Smooth muscle cell (in vitro differentiated cells): ENCODE data around the gene CYP4F22. TPM values are rescaled to one million over a fixed set of nuclear protein-coding genes. Genes with fewer than 3 reads are reported as not detected.

ENCODE experiments used
- DNase-seq: peaks from one replicate; lab custom pipeline; 2025; ENCODE audit not compliant: unreplicated experiment; lab: John Stamatoyannopoulos, UW
- H2AFZ ChIP-seq: fragments of 200-600 bp; sonication (generic); 2 replicates; pipeline ENCODE4 v1.6.0; 2016; ENCODE audit warnings: antibody characterized with exemption, low read depth, mild to moderate bottlenecking
- H3F3A ChIP-seq: fragments of 200-600 bp; sonication (generic); 2 replicates; pipeline ENCODE4 v1.6.0; 2017; ENCODE audit warnings: antibody characterized with exemption, low read depth
- H3K27ac ChIP-seq: fragments of 200-600 bp; sonication (generic); 2 replicates; pipeline ENCODE4 v1.5.1; 2016; ENCODE audit warnings: low read depth, mild to moderate bottlenecking
- H3K27me3 ChIP-seq: fragments of 200-600 bp; sonication (generic); 2 replicates; pipeline ENCODE4 v1.6.1; 2016; ENCODE audit warnings: low read depth, mild to moderate bottlenecking
- H3K36me3 ChIP-seq: fragments of 200-600 bp; sonication (generic); 2 replicates; pipeline ENCODE4 v1.5.1; 2016; ENCODE audit warnings: low read depth
- H3K4me1 ChIP-seq: fragments of 200-600 bp; sonication (generic); 2 replicates; pipeline ENCODE4 v1.5.1; 2016; ENCODE audit warnings: low read depth
- H3K4me2 ChIP-seq: fragments of 200-600 bp; sonication (generic); 2 replicates; pipeline ENCODE4 v1.6.0; 2016; ENCODE audit warnings: mild to moderate bottlenecking
- H3K4me3 ChIP-seq: fragments of 200-600 bp; sonication (generic); 2 replicates; pipeline ENCODE4 v1.5.1; 2016; ENCODE audit warnings: mild to moderate bottlenecking
- H3K79me2 ChIP-seq: fragments of 200-600 bp; sonication (generic); 2 replicates; pipeline ENCODE4 v1.6.0; 2016; ENCODE audit warnings: low read depth, mild to moderate bottlenecking
- H3K9ac ChIP-seq: fragments of 200-600 bp; sonication (generic); 2 replicates; pipeline ENCODE4 v1.6.0; 2016; ENCODE audit warnings: low read depth
- H3K9me3 ChIP-seq: fragments of 200-600 bp; sonication (generic); replicated peaks from 2 replicates; pipeline ENCODE4 v1.5.1; 2016; ENCODE audit warnings: low read depth
- H4K20me1 ChIP-seq: fragments of 200-600 bp; sonication (generic); 2 replicates; pipeline ENCODE4 v1.6.0; 2016; ENCODE audit warnings: low read depth
- WGBS: methylation state at CpG from one replicate; pipeline ENCODE4 v1.1.7; 2016; ENCODE audit warnings: low lambda C conversion rate; 5-methylcytosine and 5-hydroxymethylcytosine counted together
- polyA plus RNA-seq: library from polyadenylated mRNA; unstranded; fragments of >200 nt; fragmentation: Nextera tagmentation; extraction: Ambion mirVana; gene quantifications from 2 replicates; pipeline ENCODE4 v1.2.1, GENCODE V29; 2016
- total RNA-seq: library from RNA; depleted of rRNA; stranded (reverse); fragments of >200 nt; gene quantifications from 2 replicates; pipeline ENCODE4 v1.2.3, GENCODE V29; 2014
- TF ChIP-seq, protein P1 (sequence below): fragments of 200-600 bp; sonication (generic); IDR thresholded peaks from 2 replicates; pipeline ENCODE4 v1.5.1; 2017; ENCODE audit warnings: borderline replicate concordance, mild to moderate bottlenecking, antibody characterized with exemption; ENCODE audit not compliant: insufficient read depth, poor library complexity, severe bottlenecking

The CYP4F22 gene
- total and polyA plus RNA-seq, 2 experiments from 2014 or later = not detected

DNA sequence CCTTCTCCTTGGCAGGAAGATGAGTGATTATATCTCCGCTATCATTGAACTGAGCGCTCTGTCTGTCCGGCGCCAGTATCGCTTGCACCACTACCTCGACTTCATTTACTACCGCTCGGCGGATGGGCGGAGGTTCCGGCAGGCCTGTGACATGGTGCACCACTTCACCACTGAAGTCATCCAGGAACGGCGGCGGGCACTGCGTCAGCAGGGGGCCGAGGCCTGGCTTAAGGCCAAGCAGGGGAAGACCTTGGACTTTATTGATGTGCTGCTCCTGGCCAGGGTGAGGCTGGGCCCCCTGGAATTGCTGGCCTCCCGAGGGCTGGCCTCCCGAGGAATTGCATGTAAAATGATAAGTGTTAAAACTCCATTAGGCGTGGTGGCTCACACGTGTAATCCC is 32.1 kb downstream of the CYP4F22 start:
- DNase-seq = no peak
- Histone ChIP-seq H3K4me2 (no peak overlapping the region), H3K27me3 (no peaks in the 10 kb centered on the region), H3K79me2 (no peaks in the 10 kb centered on the region), H3K9ac (no peak overlapping the region), H3K36me3 (no peaks in the 10 kb centered on the region), H4K20me1 (no peaks in the 10 kb centered on the region), H3K4me1 (no peaks in the 10 kb centered on the region), H3K27ac (no peak overlapping the region), H2AFZ (no peak overlapping the region), H3K4me3 (no peak overlapping the region), H3K9me3 (no peaks in the 10 kb centered on the region), H3F3A (no peaks in the 10 kb centered on the region)
- 83% methylated on average over 20 of the region's 20 CpGs for WGBS
- TF ChIP-seq, protein P1, sequence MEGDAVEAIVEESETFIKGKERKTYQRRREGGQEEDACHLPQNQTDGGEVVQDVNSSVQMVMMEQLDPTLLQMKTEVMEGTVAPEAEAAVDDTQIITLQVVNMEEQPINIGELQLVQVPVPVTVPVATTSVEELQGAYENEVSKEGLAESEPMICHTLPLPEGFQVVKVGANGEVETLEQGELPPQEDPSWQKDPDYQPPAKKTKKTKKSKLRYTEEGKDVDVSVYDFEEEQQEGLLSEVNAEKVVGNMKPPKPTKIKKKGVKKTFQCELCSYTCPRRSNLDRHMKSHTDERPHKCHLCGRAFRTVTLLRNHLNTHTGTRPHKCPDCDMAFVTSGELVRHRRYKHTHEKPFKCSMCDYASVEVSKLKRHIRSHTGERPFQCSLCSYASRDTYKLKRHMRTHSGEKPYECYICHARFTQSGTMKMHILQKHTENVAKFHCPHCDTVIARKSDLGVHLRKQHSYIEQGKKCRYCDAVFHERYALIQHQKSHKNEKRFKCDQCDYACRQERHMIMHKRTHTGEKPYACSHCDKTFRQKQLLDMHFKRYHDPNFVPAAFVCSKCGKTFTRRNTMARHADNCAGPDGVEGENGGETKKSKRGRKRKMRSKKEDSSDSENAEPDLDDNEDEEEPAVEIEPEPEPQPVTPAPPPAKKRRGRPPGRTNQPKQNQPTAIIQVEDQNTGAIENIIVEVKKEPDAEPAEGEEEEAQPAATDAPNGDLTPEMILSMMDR = no peak

DNA sequence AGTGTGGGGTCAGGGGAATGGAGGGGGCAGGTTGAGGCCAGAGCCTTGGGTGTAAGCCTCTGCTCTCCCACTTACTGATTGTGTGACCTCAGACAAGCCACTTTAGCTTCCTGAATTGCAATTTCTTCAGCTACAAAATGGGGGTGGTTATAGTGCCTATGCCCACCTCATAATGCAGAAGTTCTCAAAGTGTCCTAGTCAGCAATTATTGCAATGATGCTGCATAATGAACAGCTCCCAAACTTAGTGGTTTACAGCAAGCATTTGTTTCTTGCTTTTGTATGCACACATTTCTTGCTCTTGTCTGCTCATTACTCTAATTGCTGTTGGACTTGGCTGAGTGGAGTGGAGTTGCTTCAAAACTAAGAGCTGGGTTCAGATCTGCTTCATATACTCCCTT is 36.0 kb downstream of the CYP4F22 start:
- Histone ChIP-seq H3K36me3 (no peaks in the 10 kb centered on the region), H2AFZ (no peak overlapping the region), H3K4me1 (no peaks in the 10 kb centered on the region), H4K20me1 (no peaks in the 10 kb centered on the region), H3K9ac (no peak overlapping the region), H3K4me2 (no peak overlapping the region), H3K79me2 (no peaks in the 10 kb centered on the region), H3K4me3 (no peak overlapping the region), H3K27ac (no peak overlapping the region), H3F3A (no peaks in the 10 kb centered on the region), H3K27me3 (no peaks in the 10 kb centered on the region), H3K9me3 (no peaks in the 10 kb centered on the region)
- no peak for DNase-seq
- TF ChIP-seq, protein P1 = no peak

DNA sequence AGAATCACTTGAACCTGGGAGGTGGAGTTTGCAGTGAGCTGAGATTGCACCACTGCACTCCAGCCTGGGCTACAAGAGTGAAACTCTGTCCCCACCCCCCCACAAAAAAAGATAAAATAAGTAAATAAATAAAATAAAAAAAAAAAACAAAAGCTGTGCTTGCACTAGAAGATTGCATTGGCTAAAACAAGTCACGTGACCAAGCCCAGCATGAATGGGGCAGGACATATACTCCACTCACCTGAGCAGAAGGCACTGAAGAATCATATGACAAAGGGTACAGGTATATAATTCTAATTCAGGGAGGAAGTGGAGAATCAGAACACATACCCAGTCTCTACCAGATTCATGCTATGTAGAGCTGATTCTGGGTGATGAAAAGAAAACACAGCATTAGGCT is 36.6 kb downstream of the CYP4F22 start:
- Histone ChIP-seq H3K4me2 (no peak overlapping the region), H3K9ac (no peak overlapping the region), H3K79me2 (no peaks in the 10 kb centered on the region), H3K4me3 (no peak overlapping the region), H3K27ac (no peak overlapping the region), H4K20me1 (no peaks in the 10 kb centered on the region), H3K36me3 (no peaks in the 10 kb centered on the region), H3K9me3 (no peaks in the 10 kb centered on the region), H3K4me1 (no peaks in the 10 kb centered on the region), H3F3A (no peaks in the 10 kb centered on the region), H2AFZ (no peak overlapping the region), H3K27me3 (no peaks in the 10 kb centered on the region)
- DNase-seq = no peak
- TF ChIP-seq, protein P1 = no peak
- 80% methylated on average over 1 of the region's 1 CpG for WGBS

DNA sequence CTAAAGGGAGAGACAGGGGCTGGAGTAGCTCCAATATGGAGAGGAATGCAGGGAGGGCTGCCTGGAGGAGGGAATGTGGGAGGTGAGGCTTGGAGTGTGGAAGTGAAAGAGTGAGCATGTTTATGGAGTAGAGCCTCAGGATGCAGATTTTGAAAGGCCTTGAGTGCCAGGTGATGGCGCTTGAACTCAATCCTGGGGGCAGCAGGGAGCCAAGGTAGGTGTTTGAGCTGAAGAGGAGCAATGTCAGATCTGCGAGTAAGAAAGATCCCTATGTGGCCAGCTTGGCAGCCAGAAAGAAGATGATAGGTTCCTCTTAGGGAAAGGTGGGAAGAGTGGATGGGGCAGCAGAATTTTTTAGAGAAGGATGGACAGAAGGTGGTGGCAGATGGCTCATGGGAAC is 40.3 kb downstream of the CYP4F22 start:
- 45% methylated on average over 2 of the region's 2 CpGs for WGBS
- Histone ChIP-seq H3K36me3 (no peaks in the 10 kb centered on the region), H3K27me3 (no peaks in the 10 kb centered on the region), H3K9ac (no peak overlapping the region), H3K4me3 (no peak overlapping the region), H3K27ac (no peak overlapping the region), H3K79me2 (no peaks in the 10 kb centered on the region), H2AFZ (no peak overlapping the region), H4K20me1 (no peaks in the 10 kb centered on the region), H3K4me2 (no peak overlapping the region), H3F3A (no peaks in the 10 kb centered on the region), H3K4me1 (no peaks in the 10 kb centered on the region), H3K9me3 (no peaks in the 10 kb centered on the region)
- no peak for DNase-seq
- TF ChIP-seq, protein P1 = no peak
